HL-60/S4 treated with phorbol 12-myristate 13-acetate at 8.2 ng/mL for 4 days and 3 days (cell line): ENCODE results near the gene SLC25A53.

Source experiments
- in situ Hi-C: fragments of 300-500 bp; cut with MboI; formaldehyde crosslinking; loops from 2 replicates; pipeline ENCODE4 v1.15.0; 2022; ENCODE audit warnings: low sequenced_read_pairs

The SLC25A53 gene

GRCh38 chrX:104156630-104157529 lies at the start of gene SLC25A53:
Gene SLC25A53 (minus strand): TSS chrX:104157009. CDS start chrX:104105257, 51,752 bp downstream.
- in situ Hi-C loops, result loop anchor here (25.0 kb wide), 1 partner anchor 470 kb away; the partner anchor contains the start of gene MORF4L2

- in situ Hi-C loops, result no loop called here
Measured at GRCh38 chrX:104205548-104205947, 48.7 kb upstream of the SLC25A53 start.

GRCh38 chrX:104195489-104196084 lies 38.8 kb upstream of the SLC25A53 start:
- in situ Hi-C loops, result no loop called here

GRCh38 chrX:104195013-104195412 lies 38.2 kb upstream of the SLC25A53 start:
- in situ Hi-C loops, result no loop called here

- in situ Hi-C loops, result no loop called here
Measured at GRCh38 chrX:104193485-104193884, 36.7 kb upstream of the SLC25A53 start.

GRCh38 chrX:104189837-104190236 lies 33.0 kb upstream of the SLC25A53 start:
- in situ Hi-C loops, result no loop called here

GRCh38 chrX:104187931-104188330 lies 31.1 kb upstream of the SLC25A53 start:
- in situ Hi-C loops, result no loop called here

GRCh38 chrX:104183685-104184084 lies 26.9 kb upstream of the SLC25A53 start:
- in situ Hi-C loops, result no loop called here

- in situ Hi-C loops, result loop anchor here (25.0 kb wide), 1 partner anchor 487 kb away; the partner anchor contains the start of gene MORF4L2
Measured at GRCh38 chrX:104173841-104174240, 17.0 kb upstream of the SLC25A53 start.

GRCh38 chrX:104172788-104173187 lies 16.0 kb upstream of the SLC25A53 start:
- in situ Hi-C loops, result loop anchor here (25.0 kb wide), 1 partner anchor 485 kb away; the partner anchor contains the start of gene MORF4L2

GRCh38 chrX:104172121-104172520 lies 15.3 kb upstream of the SLC25A53 start:
- in situ Hi-C loops, result loop anchor here (25.0 kb wide), 1 partner anchor 485 kb away; the partner anchor contains the start of gene MORF4L2

GRCh38 chrX:104168127-104168526 lies 11.3 kb upstream of the SLC25A53 start:
- in situ Hi-C loops, result loop anchor here (25.0 kb wide), 1 partner anchor 481 kb away; the partner anchor contains the start of gene MORF4L2

GRCh38 chrX:104166735-104167436 lies 10.1 kb upstream of the SLC25A53 start:
- in situ Hi-C loops, result loop anchor here (25.0 kb wide), 1 partner anchor 480 kb away; the partner anchor contains the start of gene MORF4L2

- in situ Hi-C loops, result loop anchor here (25.0 kb wide), 1 partner anchor 479 kb away; the partner anchor contains the start of gene MORF4L2
Measured at GRCh38 chrX:104165894-104166734, 9.3 kb upstream of the SLC25A53 start, which contains the start of gene FAM199X. Gene FAM199X (plus strand): TSS chrX:104166453. CDS start chrX:104166786, 333 bp downstream.

- in situ Hi-C loops, result loop anchor here (25.0 kb wide), 1 partner anchor 464 kb away; the partner anchor contains the start of gene MORF4L2
Measured at GRCh38 chrX:104151037-104151436, 5.8 kb downstream of the SLC25A53 start.

GRCh38 chrX:104141087-104141760 lies 15.6 kb downstream of the SLC25A53 start:
- in situ Hi-C loops, result no loop called here

GRCh38 chrX:104137496-104137895 lies 19.3 kb downstream of the SLC25A53 start:
- in situ Hi-C loops, result no loop called here

- in situ Hi-C loops, result no loop called here
Measured at GRCh38 chrX:104136241-104137019, 20.4 kb downstream of the SLC25A53 start.
